Activated T-cell treated with anti-CD3 and anti-CD28 coated beads, Interleukin-2, amount 50 U/mL, for 4 hours (primary cell): ENCODE data around the gene TBC1D3C. TPM values are rescaled to one million over a fixed set of nuclear protein-coding genes. Genes with fewer than 3 reads are reported as not detected.
A peak's percentile ranks its signal among the peaks of the same experiment; 100 is the strongest.
"Not testable (repeated sequence)": the region's sequence is repeated elsewhere in the genome, so short reads cannot be mapped to it uniquely, and the experiment has no call there.

Experiments
- ATAC-seq, 2 donors: fragments of 200-7000 bp; cut with Tn5 transposase; one replicate each; pipeline ENCODE4 v1.10.0; 2021
- DNase-seq: peaks from one replicate; pipeline ENCODE4 v3.0.0-alpha.2; 2020
- H3K27me3 Mint-ChIP-seq: one replicate; pipeline ENCODE4 v1.8.0; 2021; ENCODE audit warnings: low read depth, mixed read lengths
- H3K36me3 Mint-ChIP-seq: one replicate; pipeline ENCODE4 v1.8.0; 2022; ENCODE audit warnings: mixed read lengths; ENCODE audit not compliant: insufficient read depth
- H3K4me1 Mint-ChIP-seq: one replicate; pipeline ENCODE4 v1.8.0; 2021; ENCODE audit warnings: low read depth, mixed read lengths
- H3K4me3 Mint-ChIP-seq: one replicate; pipeline ENCODE4 v1.8.0; 2021; ENCODE audit warnings: mild to moderate bottlenecking, moderate library complexity, mixed read lengths
- H3K9me3 Mint-ChIP-seq: one replicate; pipeline ENCODE4 v1.8.0; 2021; ENCODE audit warnings: mixed read lengths
- total RNA-seq, 3 donors: library from RNA; stranded (reverse); gene quantifications; one replicate each; pipeline ENCODE4 v1.2.1, GENCODE V29; 2021

TBC1D3C gene
- total RNA-seq = 1 to 10 TPM in 1 of 3 donors, not detected in 2; 2.0 TPM

DNA sequence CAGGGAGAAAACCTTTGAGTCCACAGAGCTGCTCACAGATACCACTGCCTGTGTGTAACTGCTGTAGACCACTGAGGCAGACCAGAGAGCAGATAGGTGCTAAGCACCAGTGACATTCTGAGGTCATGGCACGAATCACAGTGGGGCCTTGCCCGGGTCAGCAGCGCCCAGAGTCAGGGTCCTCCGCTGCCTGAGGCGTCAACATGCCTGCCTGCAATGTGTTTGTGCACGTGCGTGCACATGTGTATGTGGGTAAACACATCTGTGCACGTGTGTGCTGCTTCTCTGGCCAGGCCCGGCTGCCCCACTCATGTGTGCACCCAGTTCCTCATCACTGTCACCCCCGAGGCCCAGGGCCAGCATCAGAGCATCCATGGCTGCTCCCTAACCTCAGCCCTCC is at the start of gene TBC1D3C:
Gene TBC1D3C, minus strand, starts transcription at position 101 of the 400 bp plus-strand sequence. CDS start 1,568 bp downstream, outside the sequence.
- not testable (repeated sequence) for DNase-seq, ATAC-seq, H3K27me3 Mint-ChIP-seq, H3K36me3 Mint-ChIP-seq, H3K9me3 Mint-ChIP-seq, H3K4me3 Mint-ChIP-seq, H3K4me1 Mint-ChIP-seq

DNA sequence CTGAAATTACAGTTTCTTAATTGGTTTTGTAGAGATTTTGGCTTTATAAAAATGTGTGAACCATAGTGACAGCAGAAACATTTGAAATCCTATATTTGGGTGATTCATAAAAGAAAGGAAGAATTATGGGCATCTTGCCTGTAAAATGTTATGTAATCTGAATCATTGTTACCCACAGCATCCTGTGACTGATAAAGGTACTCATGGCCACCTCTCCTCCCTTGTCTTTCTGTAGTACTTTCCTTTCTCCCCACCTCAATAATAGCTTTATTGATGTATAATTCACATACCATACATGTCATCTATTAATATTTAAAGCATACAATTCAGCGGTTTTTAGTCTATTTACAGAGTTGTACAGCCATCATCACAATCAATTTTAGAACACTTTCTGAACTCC is 30.8 kb upstream of the TBC1D3C start:
- not testable (repeated sequence) for H3K4me1 Mint-ChIP-seq, DNase-seq, ATAC-seq, H3K4me3 Mint-ChIP-seq, H3K9me3 Mint-ChIP-seq, H3K36me3 Mint-ChIP-seq, H3K27me3 Mint-ChIP-seq

DNA sequence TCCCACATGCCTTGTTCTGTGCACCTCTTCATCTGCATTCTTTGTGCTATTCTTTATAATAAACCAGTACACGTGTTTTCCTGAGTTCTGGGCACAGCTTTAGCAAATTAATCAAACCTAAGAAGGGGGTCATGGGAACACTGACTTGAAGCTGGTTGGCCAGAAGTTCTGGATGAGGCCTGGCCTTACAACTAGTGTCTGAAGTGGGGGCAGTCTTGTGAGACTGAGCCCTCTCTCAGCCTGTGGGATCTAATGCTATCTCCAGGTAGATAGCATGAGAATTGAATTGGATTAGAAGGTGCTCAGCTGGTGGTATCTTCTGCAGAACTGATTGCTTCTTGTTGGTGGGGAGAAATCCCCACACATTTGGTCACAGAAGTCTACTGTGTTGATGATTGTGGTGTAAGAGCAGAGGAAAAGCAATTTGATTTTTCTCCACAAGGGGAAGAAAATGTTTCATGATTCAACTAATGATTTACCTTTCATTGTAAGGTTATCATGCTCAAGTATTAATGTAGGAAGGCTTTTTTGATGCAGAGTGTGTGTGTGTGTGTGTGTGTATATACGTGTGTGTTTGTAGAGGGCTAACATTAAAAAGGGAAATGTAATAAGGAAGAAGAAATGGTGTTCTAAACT is 25.7 kb upstream of the TBC1D3C start:
- not testable (repeated sequence) for H3K27me3 Mint-ChIP-seq, H3K36me3 Mint-ChIP-seq, H3K4me1 Mint-ChIP-seq, ATAC-seq, DNase-seq, H3K4me3 Mint-ChIP-seq, H3K9me3 Mint-ChIP-seq

DNA sequence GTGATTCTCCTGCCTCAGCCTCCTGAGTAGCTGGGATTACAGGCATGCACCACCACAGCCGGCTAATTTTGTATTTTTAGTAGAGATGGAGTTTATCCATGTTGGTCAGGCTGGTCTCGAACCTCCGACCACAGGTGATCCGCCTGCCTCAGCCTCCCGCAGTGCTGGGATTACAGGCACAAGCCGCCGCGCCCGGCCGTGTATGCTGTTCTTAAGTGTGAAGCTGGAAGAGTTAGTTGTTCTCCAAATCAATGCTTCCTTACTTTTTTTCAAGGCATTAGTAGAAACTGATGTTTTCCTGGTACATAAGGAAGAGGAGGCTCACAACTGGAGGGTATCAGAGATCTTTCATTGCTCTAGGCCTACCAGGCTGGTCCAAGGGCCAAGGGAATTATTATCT is 19.7 kb upstream of the TBC1D3C start:
- DNase-seq, H3K4me1 Mint-ChIP-seq, ATAC-seq, H3K27me3 Mint-ChIP-seq, H3K36me3 Mint-ChIP-seq, H3K9me3 Mint-ChIP-seq, H3K4me3 Mint-ChIP-seq: not testable (repeated sequence)

DNA sequence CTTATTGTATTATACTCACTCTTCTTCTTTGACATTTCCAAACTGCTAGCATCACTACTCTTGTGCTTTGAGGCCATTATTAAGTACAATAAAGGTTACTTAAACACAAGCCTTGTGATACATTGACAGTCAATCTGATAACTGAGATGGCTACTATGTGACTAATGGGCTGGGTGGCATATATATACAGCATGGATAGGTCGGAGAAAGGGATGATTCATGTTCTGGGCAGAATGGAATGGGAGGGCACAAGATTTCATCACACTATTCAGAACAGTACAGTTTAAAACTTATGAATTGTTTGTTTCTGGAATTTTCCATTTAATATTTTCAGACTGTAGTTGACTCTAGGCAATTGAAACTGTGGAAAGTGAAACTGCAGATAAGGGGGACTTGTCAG is 18.9 kb upstream of the TBC1D3C start:
- not testable (repeated sequence) for H3K4me1 Mint-ChIP-seq, H3K36me3 Mint-ChIP-seq, H3K4me3 Mint-ChIP-seq, DNase-seq, H3K27me3 Mint-ChIP-seq, H3K9me3 Mint-ChIP-seq
- ATAC-seq = peak in 1 of 2 donors; percentile 48

Other genes starting within 250 kb of the TBC1D3C start
- not detected for gene TBC1D3K, start 144.2 kb downstream of the TBC1D3C start, total RNA-seq
- 1 to 10 TPM; 5.0 to 5.6 (median 5.3) TPM for gene TBC1D3L, start 79.6 kb downstream of the TBC1D3C start, total RNA-seq
- gene TBC1D3D, start 64.7 kb downstream of the TBC1D3C start, total RNA-seq = under 1 TPM; 0.35 to 0.92 (median 0.53) TPM
- not detected for gene TBC1D3E, start 59.3 kb upstream of the TBC1D3C start, total RNA-seq
- gene TBC1D3, start 123.9 kb upstream of the TBC1D3C start, total RNA-seq = not detected
- gene MRPL45, start 228.5 kb upstream of the TBC1D3C start, total RNA-seq = 10 to 100 TPM; 55.6 to 56.5 (median 55.9) TPM